Neural progenitor cell (in vitro differentiated cells): Measurements from ENCODE around the gene NDUFC2. TPM values are rescaled to one million over a fixed set of nuclear protein-coding genes. Genes with fewer than 3 reads are reported as not detected.

Experiments
- DNase-seq: peaks from one replicate; pipeline ENCODE4 v3.0.0-alpha.2; 2016; ENCODE audit warnings: low spot score
- H2AFZ ChIP-seq: fragments of 200-600 bp; sonication (generic); replicated peaks from 2 replicates; pipeline ENCODE4 v1.6.1; 2016; ENCODE audit warnings: antibody characterized with exemption
- H3F3A ChIP-seq: fragments of 200-600 bp; sonication (generic); 2 replicates; pipeline ENCODE4 v1.6.1; 2016; ENCODE audit warnings: antibody characterized with exemption, low read depth
- H3K27ac ChIP-seq: fragments of 200-600 bp; sonication (generic); 2 replicates; pipeline ENCODE4 v1.5.1; 2016; ENCODE audit warnings: mild to moderate bottlenecking
- H3K27me3 ChIP-seq: fragments of 200-600 bp; sonication (generic); 2 replicates; pipeline ENCODE4 v1.6.1; 2016; ENCODE audit warnings: mild to moderate bottlenecking, moderate library complexity
- H3K36me3 ChIP-seq: fragments of 200-600 bp; sonication (generic); 2 replicates; pipeline ENCODE4 v1.5.1; 2016
- H3K4me1 ChIP-seq: fragments of 200-600 bp; sonication (generic); 2 replicates; pipeline ENCODE4 v1.6.1; 2016; ENCODE audit warnings: mixed run types
- H3K4me2 ChIP-seq: fragments of 200-600 bp; sonication (generic); 2 replicates; pipeline ENCODE4 v1.6.1; 2016
- H3K4me3 ChIP-seq: fragments of 200-600 bp; sonication (generic); 2 replicates; pipeline ENCODE4 v1.5.1; 2016
- H3K79me2 ChIP-seq: fragments of 200-600 bp; sonication (generic); 2 replicates; pipeline ENCODE4 v1.6.1; 2016; ENCODE audit warnings: low read depth
- H3K9ac ChIP-seq: fragments of 200-600 bp; sonication (generic); 2 replicates; pipeline ENCODE4 v1.6.1; 2016
- H3K9me3 ChIP-seq: fragments of 200-600 bp; sonication (generic); 2 replicates; pipeline ENCODE4 v1.5.1; 2016; ENCODE audit warnings: low read depth
- H4K20me1 ChIP-seq: fragments of 200-600 bp; sonication (generic); 2 replicates; pipeline ENCODE4 v1.6.1; 2016; ENCODE audit warnings: low read depth
- H3K27ac Mint-ChIP-seq: 3 replicates; pipeline ENCODE4 v1.8.0; 2021; ENCODE audit warnings: mixed read lengths
- H3K27me3 Mint-ChIP-seq: 2 replicates; pipeline ENCODE4 v1.8.0; 2022; ENCODE audit warnings: low read depth, mild to moderate bottlenecking, inconsistent platforms, moderate library complexity, mixed read lengths; ENCODE audit not compliant: insufficient read depth
- H3K36me3 Mint-ChIP-seq: 3 replicates; pipeline ENCODE4 v1.8.0; 2021; ENCODE audit warnings: mixed read lengths
- H3K4me1 Mint-ChIP-seq: 3 replicates; pipeline ENCODE4 v1.8.0; 2021; ENCODE audit warnings: mixed read lengths
- H3K4me3 Mint-ChIP-seq: 3 replicates; pipeline ENCODE4 v1.8.0; 2021; ENCODE audit warnings: mild to moderate bottlenecking, moderate library complexity, mixed read lengths
- H3K9me3 Mint-ChIP-seq: 3 replicates; pipeline ENCODE4 v1.8.0; 2020; ENCODE audit warnings: mixed read lengths
- EZH2 ChIP-seq: fragments of 200-600 bp; sonication (generic); IDR thresholded peaks from 2 replicates; pipeline ENCODE4 v1.6.1; 2017; ENCODE audit warnings: antibody characterized with exemption, mild to moderate bottlenecking, moderate library complexity
- EZH2phosphoT487 ChIP-seq: fragments of 200-600 bp; sonication (generic); IDR thresholded peaks from 2 replicates; pipeline ENCODE4 v1.6.1; 2017; ENCODE audit warnings: antibody characterized with exemption
- total RNA-seq: library from RNA; depleted of rRNA; stranded (reverse); fragments of >200 nt; gene quantifications from 2 replicates; pipeline ENCODE4 v1.2.3, GENCODE V29; 2015; ENCODE audit warnings: low replicate concordance
- TF ChIP-seq, protein P1 (sequence below): fragments of 200-600 bp; sonication (generic); IDR thresholded peaks from 2 replicates; pipeline ENCODE4 v1.5.1; 2017; ENCODE audit warnings: antibody characterized with exemption, mild to moderate bottlenecking

NDUFC2 gene
- total RNA-seq, 1 donor from 2014 or later, result 36.7 TPM

- Histone ChIP-seq H3K79me2 (no peaks in the 10 kb centered on the region), H3K9me3 (no peaks in the 10 kb centered on the region), H3K4me3 (no peak within 1 kb of the TSS), H2AFZ (no peak within 1 kb of the TSS), H3K27ac (no peak within 1 kb of the TSS), H3F3A (no peaks in the 10 kb centered on the region), H3K4me2 (no peak within 1 kb of the TSS), H3K36me3 (no peaks in the 10 kb centered on the region), H3K9ac (no peak within 1 kb of the TSS), H4K20me1 (no peaks in the 10 kb centered on the region), H3K4me1 (no peaks in the 10 kb centered on the region), H3K27me3 (no peaks in the 10 kb centered on the region)
- Mint-ChIP-seq H3K4me1 (no peaks in the 10 kb centered on the region), H3K27me3 (peaks cover 11% of the 10 kb centered on the region), H3K9me3 (no peaks in the 10 kb centered on the region), H3K4me3 (no peak within 1 kb of the TSS), H3K27ac (peak within 1 kb of the TSS; percentile 25), H3K36me3 (peaks cover 10% of the 10 kb centered on the region)
- TF ChIP-seq EZH2 (no peak), EZH2phosphoT487 (no peak)
- TF ChIP-seq, protein P1, sequence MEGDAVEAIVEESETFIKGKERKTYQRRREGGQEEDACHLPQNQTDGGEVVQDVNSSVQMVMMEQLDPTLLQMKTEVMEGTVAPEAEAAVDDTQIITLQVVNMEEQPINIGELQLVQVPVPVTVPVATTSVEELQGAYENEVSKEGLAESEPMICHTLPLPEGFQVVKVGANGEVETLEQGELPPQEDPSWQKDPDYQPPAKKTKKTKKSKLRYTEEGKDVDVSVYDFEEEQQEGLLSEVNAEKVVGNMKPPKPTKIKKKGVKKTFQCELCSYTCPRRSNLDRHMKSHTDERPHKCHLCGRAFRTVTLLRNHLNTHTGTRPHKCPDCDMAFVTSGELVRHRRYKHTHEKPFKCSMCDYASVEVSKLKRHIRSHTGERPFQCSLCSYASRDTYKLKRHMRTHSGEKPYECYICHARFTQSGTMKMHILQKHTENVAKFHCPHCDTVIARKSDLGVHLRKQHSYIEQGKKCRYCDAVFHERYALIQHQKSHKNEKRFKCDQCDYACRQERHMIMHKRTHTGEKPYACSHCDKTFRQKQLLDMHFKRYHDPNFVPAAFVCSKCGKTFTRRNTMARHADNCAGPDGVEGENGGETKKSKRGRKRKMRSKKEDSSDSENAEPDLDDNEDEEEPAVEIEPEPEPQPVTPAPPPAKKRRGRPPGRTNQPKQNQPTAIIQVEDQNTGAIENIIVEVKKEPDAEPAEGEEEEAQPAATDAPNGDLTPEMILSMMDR, result no peak
- no peak for DNase-seq
These were observed 16.1 kb downstream of the NDUFC2 start, which contains the start of gene THRSP for GRCh38 chr11:78063440-78064181. Gene THRSP, plus strand, starts transcription at chr11:78063861. Its CDS starts 21 bp downstream, at chr11:78063882.

- TF ChIP-seq EZH2 (no peak), EZH2phosphoT487 (no peak)
- TF ChIP-seq, protein P1, result no peak
- H3K36me3 Mint-ChIP-seq, result peaks cover 4% of the 10 kb centered on the region
- no peaks in the 10 kb centered on the region for H3K79me2 ChIP-seq
- H3K4me2 ChIP-seq, result no peak overlapping the region
- H3K27me3 ChIP-seq, result no peaks in the 10 kb centered on the region
- no peaks in the 10 kb centered on the region for H3K9me3 ChIP-seq
- no peak overlapping the region for H2AFZ ChIP-seq
- no peaks in the 10 kb centered on the region for H3K4me1 ChIP-seq
- no peak overlapping the region for H3K27ac Mint-ChIP-seq
- no peak overlapping the region for H3K4me3 Mint-ChIP-seq
- no peaks in the 10 kb centered on the region for H3K9me3 Mint-ChIP-seq
- DNase-seq, result no peak
- H3F3A ChIP-seq, result no peaks in the 10 kb centered on the region
- H3K9ac ChIP-seq, result no peak overlapping the region
- H3K36me3 ChIP-seq, result no peaks in the 10 kb centered on the region
- peaks cover 9% of the 10 kb centered on the region for H3K27me3 Mint-ChIP-seq
- no peaks in the 10 kb centered on the region for H4K20me1 ChIP-seq
- H3K4me3 ChIP-seq, result no peak overlapping the region
- no peak overlapping the region for H3K27ac ChIP-seq
- H3K4me1 Mint-ChIP-seq, result no peaks in the 10 kb centered on the region
These were observed 17.0 kb downstream of the NDUFC2 start for GRCh38 chr11:78062671-78063070.

DNA sequence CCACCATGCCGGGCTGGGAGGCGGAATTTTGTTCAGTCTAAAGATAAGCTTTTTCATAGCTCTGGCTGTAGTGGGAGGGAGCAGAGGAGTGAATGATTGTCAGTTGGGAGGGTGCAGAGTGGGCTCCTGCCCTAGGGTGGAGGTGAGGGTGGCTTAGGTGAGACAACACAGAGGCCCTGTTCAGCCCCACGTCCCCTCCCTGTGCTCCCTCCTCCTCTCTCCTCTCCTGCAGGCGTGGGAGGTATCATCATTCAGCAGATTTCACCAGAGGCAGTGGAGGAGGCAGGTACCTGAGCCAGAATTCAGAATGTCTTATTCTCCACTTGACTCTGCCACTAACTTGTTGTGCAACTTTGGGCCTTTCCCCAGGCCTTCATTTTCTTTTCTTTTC, 17.7 kb downstream of the NDUFC2 start:
- H3K36me3 ChIP-seq, result no peaks in the 10 kb centered on the region
- Mint-ChIP-seq H3K4me3 (no peak overlapping the region), H3K9me3 (no peaks in the 10 kb centered on the region), H3K27me3 (peaks cover 7% of the 10 kb centered on the region), H3K4me1 (no peaks in the 10 kb centered on the region), H3K27ac (no peak overlapping the region), H3K36me3 (no peaks in the 10 kb centered on the region)
- H3F3A ChIP-seq, result no peaks in the 10 kb centered on the region
- no peak overlapping the region for H2AFZ ChIP-seq
- H3K9ac ChIP-seq, result no peak overlapping the region
- H3K79me2 ChIP-seq, result no peaks in the 10 kb centered on the region
- no peaks in the 10 kb centered on the region for H3K4me1 ChIP-seq
- H3K27me3 ChIP-seq, result no peaks in the 10 kb centered on the region
- H3K9me3 ChIP-seq, result no peaks in the 10 kb centered on the region
- no peak overlapping the region for H3K4me2 ChIP-seq
- no peaks in the 10 kb centered on the region for H4K20me1 ChIP-seq
- no peak overlapping the region for H3K4me3 ChIP-seq
- no peak overlapping the region for H3K27ac ChIP-seq
- no peak for DNase-seq
- TF ChIP-seq EZH2phosphoT487 (no peak), EZH2 (no peak)
- TF ChIP-seq, protein P1, result no peak
